SK-N-SH treated with all-trans-retinoic acid at 6 μM for 48 hours (cell line): Measurements from ENCODE around the gene PRR36.

Experiments
- ATAC-seq: fragments of 200-7000 bp; cut with Tn5 transposase; 3 replicates; pipeline ENCODE4 v1.9.1; 2020; ENCODE audit warnings: mild to moderate bottlenecking, moderate library complexity
- BACH2 ChIP-seq: fragments of 250-450 bp; sonication (Bioruptor Pico); IDR thresholded peaks from 2 replicates; pipeline ENCODE4 v1.9.0; 2021; ENCODE audit warnings: mild to moderate bottlenecking, borderline replicate concordance
- ESRRG ChIP-seq: fragments of 250-450 bp; sonication (Bioruptor Pico); IDR thresholded peaks from 2 replicates; pipeline ENCODE4 v1.6.1; 2021; ENCODE audit warnings: mild to moderate bottlenecking
- GLIS3 ChIP-seq: fragments of 250-450 bp; sonication (Bioruptor Pico); IDR thresholded peaks from 2 replicates; pipeline ENCODE4 v1.5.0; 2020; ENCODE audit warnings: mild to moderate bottlenecking, moderate library complexity
- ISL1 ChIP-seq: fragments of 250-450 bp; sonication (Bioruptor Pico); IDR thresholded peaks from 2 replicates; pipeline ENCODE4 v2.1.2; 2022; ENCODE audit warnings: mild to moderate bottlenecking, moderate library complexity
- OSR1 ChIP-seq: fragments of 250-450 bp; sonication (Bioruptor Pico); IDR thresholded peaks from 2 replicates; pipeline ENCODE4 v1.8.0; 2022; ENCODE audit warnings: moderate library complexity, mild to moderate bottlenecking, inconsistent platforms
- PPARA ChIP-seq: fragments of 250-450 bp; sonication (Bioruptor Pico); IDR thresholded peaks from 2 replicates; pipeline ENCODE4 v1.5.0; 2020; ENCODE audit warnings: mild to moderate bottlenecking, borderline replicate concordance
- RARB ChIP-seq: fragments of 250-450 bp; sonication (Bioruptor Pico); IDR thresholded peaks from 2 replicates; pipeline ENCODE4 v1.8.0; 2021; ENCODE audit warnings: mild to moderate bottlenecking, moderate library complexity
- TCF4 ChIP-seq: fragments of 250-450 bp; sonication (Bioruptor Pico); IDR thresholded peaks from 2 replicates; pipeline ENCODE4 v1.8.0; 2021; ENCODE audit warnings: mild to moderate bottlenecking, moderate library complexity, borderline replicate concordance
- TOX ChIP-seq: fragments of 250-450 bp; sonication (Bioruptor Pico); IDR thresholded peaks from 2 replicates; pipeline ENCODE4 v1.8.0; 2021; ENCODE audit warnings: mild to moderate bottlenecking, moderate library complexity, borderline replicate concordance
- ZFP3 ChIP-seq: fragments of 250-450 bp; sonication (Bioruptor Pico); IDR thresholded peaks from 2 replicates; pipeline ENCODE4 v1.5.0; 2020; ENCODE audit warnings: mild to moderate bottlenecking, moderate library complexity
- ZFP30 ChIP-seq: fragments of 450-650 bp; formaldehyde crosslinking; IDR thresholded peaks from 2 replicates; pipeline ENCODE4 v1.5.0; 2022; ENCODE audit warnings: mild to moderate bottlenecking, moderate library complexity
- ZNF70 ChIP-seq: fragments of 450-650 bp; formaldehyde crosslinking; IDR thresholded peaks from 2 replicates; pipeline ENCODE4 v1.5.0; 2020; ENCODE audit warnings: mild to moderate bottlenecking, moderate library complexity
- ZNF8 ChIP-seq: fragments of 450-650 bp; formaldehyde crosslinking; IDR thresholded peaks from 2 replicates; pipeline ENCODE4 v1.5.0; 2020; ENCODE audit warnings: mild to moderate bottlenecking, moderate library complexity
- TF ChIP-seq, protein P1 (sequence below): fragments of 250-450 bp; sonication (Bioruptor Pico); IDR thresholded peaks from 2 replicates; pipeline ENCODE4 v1.8.0; 2021; ENCODE audit warnings: low read depth, mild to moderate bottlenecking, moderate library complexity, borderline replicate concordance
- TF ChIP-seq, protein P2 (sequence below): fragments of 250-450 bp; sonication (Bioruptor Pico); IDR thresholded peaks from 2 replicates; pipeline ENCODE4 v1.5.0; 2020; ENCODE audit warnings: mild to moderate bottlenecking, moderate library complexity
- TF ChIP-seq, protein P3 (sequence below): fragments of 250-450 bp; sonication (Bioruptor Pico); IDR thresholded peaks from 2 replicates; pipeline ENCODE4 v1.5.1; 2020; ENCODE audit warnings: low read depth, mild to moderate bottlenecking, moderate library complexity
- TF ChIP-seq, protein P4 (sequence below): fragments of 250-450 bp; sonication (Bioruptor Pico); IDR thresholded peaks from 2 replicates; pipeline ENCODE4 v1.8.0; 2020; ENCODE audit warnings: mild to moderate bottlenecking, moderate library complexity, borderline replicate concordance

Gene PRR36

GRCh38 chr19:7856679-7857663 is 17.2 kb downstream of the PRR36 start (continued):
- TF ChIP-seq, protein P1, sequence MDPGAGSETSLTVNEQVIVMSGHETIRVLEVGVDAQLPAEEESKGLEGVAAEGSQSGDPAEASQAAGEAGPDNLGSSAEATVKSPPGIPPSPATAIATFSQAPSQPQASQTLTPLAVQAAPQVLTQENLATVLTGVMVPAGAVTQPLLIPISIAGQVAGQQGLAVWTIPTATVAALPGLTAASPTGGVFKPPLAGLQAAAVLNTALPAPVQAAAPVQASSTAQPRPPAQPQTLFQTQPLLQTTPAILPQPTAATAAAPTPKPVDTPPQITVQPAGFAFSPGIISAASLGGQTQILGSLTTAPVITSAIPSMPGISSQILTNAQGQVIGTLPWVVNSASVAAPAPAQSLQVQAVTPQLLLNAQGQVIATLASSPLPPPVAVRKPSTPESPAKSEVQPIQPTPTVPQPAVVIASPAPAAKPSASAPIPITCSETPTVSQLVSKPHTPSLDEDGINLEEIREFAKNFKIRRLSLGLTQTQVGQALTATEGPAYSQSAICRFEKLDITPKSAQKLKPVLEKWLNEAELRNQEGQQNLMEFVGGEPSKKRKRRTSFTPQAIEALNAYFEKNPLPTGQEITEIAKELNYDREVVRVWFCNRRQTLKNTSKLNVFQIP = no peak
- TF ChIP-seq ZFP3 (no peak), ESRRG (CRISPR knock-in tag) (no peak), GLIS3 (no peak), TCF4 (CRISPR knock-in tag) (no peak)

DNA sequence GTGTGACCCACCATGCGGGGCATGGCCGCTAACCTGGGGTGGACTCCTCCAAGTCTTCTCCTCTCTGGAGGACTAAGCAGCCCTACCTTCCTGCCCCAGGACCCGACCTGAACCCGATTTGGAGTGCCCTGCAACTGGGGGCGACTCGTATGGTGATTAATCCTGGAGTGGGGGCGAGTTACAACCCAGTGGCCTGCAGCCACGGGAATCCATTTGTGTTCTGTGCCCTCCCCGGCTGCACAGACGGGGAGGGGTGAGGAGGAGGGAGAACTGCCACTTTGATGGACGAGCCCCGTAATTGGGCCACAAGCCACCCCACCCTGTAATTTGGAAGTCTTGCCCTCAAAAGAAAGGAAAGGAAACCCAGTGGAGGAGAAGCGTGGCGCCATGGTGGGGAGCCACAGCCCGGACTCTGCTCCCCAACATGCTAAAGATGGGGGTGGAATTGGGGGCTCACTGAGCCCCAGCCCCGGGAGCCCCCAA is 18.0 kb downstream of the PRR36 start:
- no peak for TF ChIP-seq PPARA
- TF ChIP-seq, protein P2, sequence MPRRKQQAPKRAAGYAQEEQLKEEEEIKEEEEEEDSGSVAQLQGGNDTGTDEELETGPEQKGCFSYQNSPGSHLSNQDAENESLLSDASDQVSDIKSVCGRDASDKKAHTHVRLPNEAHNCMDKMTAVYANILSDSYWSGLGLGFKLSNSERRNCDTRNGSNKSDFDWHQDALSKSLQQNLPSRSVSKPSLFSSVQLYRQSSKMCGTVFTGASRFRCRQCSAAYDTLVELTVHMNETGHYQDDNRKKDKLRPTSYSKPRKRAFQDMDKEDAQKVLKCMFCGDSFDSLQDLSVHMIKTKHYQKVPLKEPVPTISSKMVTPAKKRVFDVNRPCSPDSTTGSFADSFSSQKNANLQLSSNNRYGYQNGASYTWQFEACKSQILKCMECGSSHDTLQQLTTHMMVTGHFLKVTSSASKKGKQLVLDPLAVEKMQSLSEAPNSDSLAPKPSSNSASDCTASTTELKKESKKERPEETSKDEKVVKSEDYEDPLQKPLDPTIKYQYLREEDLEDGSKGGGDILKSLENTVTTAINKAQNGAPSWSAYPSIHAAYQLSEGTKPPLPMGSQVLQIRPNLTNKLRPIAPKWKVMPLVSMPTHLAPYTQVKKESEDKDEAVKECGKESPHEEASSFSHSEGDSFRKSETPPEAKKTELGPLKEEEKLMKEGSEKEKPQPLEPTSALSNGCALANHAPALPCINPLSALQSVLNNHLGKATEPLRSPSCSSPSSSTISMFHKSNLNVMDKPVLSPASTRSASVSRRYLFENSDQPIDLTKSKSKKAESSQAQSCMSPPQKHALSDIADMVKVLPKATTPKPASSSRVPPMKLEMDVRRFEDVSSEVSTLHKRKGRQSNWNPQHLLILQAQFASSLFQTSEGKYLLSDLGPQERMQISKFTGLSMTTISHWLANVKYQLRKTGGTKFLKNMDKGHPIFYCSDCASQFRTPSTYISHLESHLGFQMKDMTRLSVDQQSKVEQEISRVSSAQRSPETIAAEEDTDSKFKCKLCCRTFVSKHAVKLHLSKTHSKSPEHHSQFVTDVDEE (CRISPR knock-in tag) = no peak
- no peak for TF ChIP-seq ESRRG (CRISPR knock-in tag)
- no peak for TF ChIP-seq TOX (CRISPR knock-in tag)
- TF ChIP-seq ISL1 (CRISPR knock-in tag) = no peak
- no peak for TF ChIP-seq ZFP30 (CRISPR knock-in tag)
- TF ChIP-seq, protein P3, sequence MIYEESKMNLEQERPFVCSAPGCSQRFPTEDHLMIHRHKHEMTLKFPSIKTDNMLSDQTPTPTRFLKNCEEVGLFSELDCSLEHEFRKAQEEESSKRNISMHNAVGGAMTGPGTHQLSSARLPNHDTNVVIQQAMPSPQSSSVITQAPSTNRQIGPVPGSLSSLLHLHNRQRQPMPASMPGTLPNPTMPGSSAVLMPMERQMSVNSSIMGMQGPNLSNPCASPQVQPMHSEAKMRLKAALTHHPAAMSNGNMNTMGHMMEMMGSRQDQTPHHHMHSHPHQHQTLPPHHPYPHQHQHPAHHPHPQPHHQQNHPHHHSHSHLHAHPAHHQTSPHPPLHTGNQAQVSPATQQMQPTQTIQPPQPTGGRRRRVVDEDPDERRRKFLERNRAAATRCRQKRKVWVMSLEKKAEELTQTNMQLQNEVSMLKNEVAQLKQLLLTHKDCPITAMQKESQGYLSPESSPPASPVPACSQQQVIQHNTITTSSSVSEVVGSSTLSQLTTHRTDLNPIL (CRISPR knock-in tag) = no peak
- TF ChIP-seq OSR1 (CRISPR knock-in tag) = no peak
- ATAC-seq = no peak

- TF ChIP-seq PPARA (no peak), ZNF8 (CRISPR knock-in tag) (no peak), ESRRG (CRISPR knock-in tag) (no peak), RARB (CRISPR knock-in tag) (no peak), ZNF70 (no peak)
- TF ChIP-seq, protein P4, sequence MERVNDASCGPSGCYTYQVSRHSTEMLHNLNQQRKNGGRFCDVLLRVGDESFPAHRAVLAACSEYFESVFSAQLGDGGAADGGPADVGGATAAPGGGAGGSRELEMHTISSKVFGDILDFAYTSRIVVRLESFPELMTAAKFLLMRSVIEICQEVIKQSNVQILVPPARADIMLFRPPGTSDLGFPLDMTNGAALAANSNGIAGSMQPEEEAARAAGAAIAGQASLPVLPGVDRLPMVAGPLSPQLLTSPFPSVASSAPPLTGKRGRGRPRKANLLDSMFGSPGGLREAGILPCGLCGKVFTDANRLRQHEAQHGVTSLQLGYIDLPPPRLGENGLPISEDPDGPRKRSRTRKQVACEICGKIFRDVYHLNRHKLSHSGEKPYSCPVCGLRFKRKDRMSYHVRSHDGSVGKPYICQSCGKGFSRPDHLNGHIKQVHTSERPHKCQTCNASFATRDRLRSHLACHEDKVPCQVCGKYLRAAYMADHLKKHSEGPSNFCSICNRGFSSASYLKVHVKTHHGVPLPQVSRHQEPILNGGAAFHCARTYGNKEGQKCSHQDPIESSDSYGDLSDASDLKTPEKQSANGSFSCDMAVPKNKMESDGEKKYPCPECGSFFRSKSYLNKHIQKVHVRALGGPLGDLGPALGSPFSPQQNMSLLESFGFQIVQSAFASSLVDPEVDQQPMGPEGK = no peak
- TF ChIP-seq, all 23 proteins: peak for 0
- ATAC-seq = no peak
These were observed 18.6 kb downstream of the PRR36 start for GRCh38 chr19:7855426-7856108.

- peak; percentile 11 for ATAC-seq
- TF ChIP-seq, protein P2 (CRISPR knock-in tag) = no peak
- TF ChIP-seq BACH2 (CRISPR knock-in tag) (no peak), ZFP3 (no peak), GLIS3 (no peak), RARB (CRISPR knock-in tag) (no peak), ZNF8 (CRISPR knock-in tag) (no peak), OSR1 (CRISPR knock-in tag) (no peak), ZNF70 (no peak), TCF4 (CRISPR knock-in tag) (no peak)
- TF ChIP-seq, protein P3 (CRISPR knock-in tag) = no peak
These were observed 20.4 kb downstream of the PRR36 start for GRCh38 chr19:7853770-7854128.
